ENCODE results near the gene DEF6.
"Not testable (repeated sequence)": the region's sequence is repeated elsewhere in the genome, so short reads cannot be mapped to it uniquely, and the experiment has no call there.

DEF6 gene

GRCh38 chr6:35319346-35320030, 21.9 kb downstream of the DEF6 start:
- no peaks in the 10 kb centered on the region for H3K27me3 ChIP-seq
- intact Hi-C loops (cut with DNase I; ENCODE audit: low total_unique reads): no loop called here
- H3K4me3 ChIP-seq: no peak overlapping the region
- peaks cover 0 to 9% (median 0%) of the 10 kb centered on the region in 3 donors for H3K36me3 ChIP-seq
- peaks cover 0 to 19% (median 10%) of the 10 kb centered on the region in 4 donors for H3K4me1 ChIP-seq
- H3K27ac ChIP-seq: no peak overlapping the region
- H3K9me3 ChIP-seq: no peaks in the 10 kb centered on the region
- TF ChIP-seq CTCF (IDR thresholded peaks at IDR 0.05): no peak
- no peak for DNase-seq

DNA sequence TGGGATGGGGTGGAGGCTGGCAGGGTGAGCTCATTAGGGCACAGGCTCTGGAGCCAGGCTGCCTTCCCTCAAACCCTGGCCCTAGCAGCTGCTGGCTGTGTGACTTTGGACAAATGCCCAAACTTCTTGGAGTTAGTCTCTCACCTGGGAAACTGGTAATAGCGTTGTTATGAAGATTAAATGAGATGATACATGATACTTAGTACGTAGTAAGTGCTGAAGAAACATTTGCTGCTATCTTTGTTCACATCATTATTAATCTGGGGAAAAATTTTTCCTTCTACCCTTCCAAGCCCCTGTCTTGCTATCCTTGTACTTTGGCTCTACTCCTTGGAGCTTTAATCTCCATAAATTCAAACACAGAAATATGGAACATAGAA, 22.4 kb downstream of the DEF6 start:
- intact Hi-C loops (cut with DNase I; ENCODE audit: low total_unique reads): no loop called here
- H3K4me1 ChIP-seq: peaks cover 0 to 19% (median 10%) of the 10 kb centered on the region in 4 donors
- no peaks in the 10 kb centered on the region for H3K27me3 ChIP-seq
- peaks cover 0 to 9% (median 0%) of the 10 kb centered on the region in 3 donors for H3K36me3 ChIP-seq
- no peak for TF ChIP-seq CTCF (IDR thresholded peaks at IDR 0.05)
- H3K4me3 ChIP-seq: no peak overlapping the region
- H3K27ac ChIP-seq: no peak overlapping the region
- no peaks in the 10 kb centered on the region for H3K9me3 ChIP-seq
- no peak for DNase-seq

DNA sequence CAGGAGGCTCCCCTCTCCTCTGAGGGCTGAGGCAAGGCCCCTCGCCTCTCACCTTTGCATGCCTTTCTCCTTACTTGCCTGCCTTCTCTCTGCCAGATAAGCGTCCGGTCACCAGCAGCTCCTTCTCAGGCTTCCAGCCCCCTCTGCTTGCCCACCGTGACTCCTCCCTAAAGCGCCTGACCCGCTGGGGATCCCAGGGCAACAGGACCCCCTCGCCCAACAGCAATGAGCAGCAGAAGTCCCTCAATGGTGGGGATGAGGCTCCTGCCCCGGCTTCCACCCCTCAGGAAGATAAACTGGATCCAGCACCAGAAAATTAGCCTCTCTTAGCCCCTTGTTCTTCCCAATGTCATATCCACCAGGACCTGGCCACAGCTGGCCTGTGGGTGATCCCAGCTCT, 23.5 kb downstream of the DEF6 start:
- Histone ChIP-seq H3K4me1 (peaks cover 0 to 19% (median 10%) of the 10 kb centered on the region in 4 donors), H3K4me3 (no peak overlapping the region), H3K9me3 (no peaks in the 10 kb centered on the region), H3K27ac (no peak overlapping the region), H3K36me3 (peaks cover 0 to 9% (median 0%) of the 10 kb centered on the region in 3 donors), H3K27me3 (no peaks in the 10 kb centered on the region)
- no peak for DNase-seq
- no peak for TF ChIP-seq CTCF (IDR thresholded peaks at IDR 0.05)
- intact Hi-C loops (cut with DNase I; ENCODE audit: low total_unique reads): no loop called here

GRCh38 chr6:35327349-35328027, 29.9 kb downstream of the DEF6 start:
- H3K9me3 ChIP-seq: no peaks in the 10 kb centered on the region
- peak; percentile 45 to 48 for TF ChIP-seq CTCF (IDR thresholded peaks at IDR 0.05)
- DNase-seq: peak in 1 of 2 donors; percentile 48
- intact Hi-C loops (cut with DNase I; ENCODE audit: low total_unique reads): no loop called here
- H3K4me1 ChIP-seq: no peaks in the 10 kb centered on the region
- no peaks in the 10 kb centered on the region for H3K36me3 ChIP-seq
- H3K27me3 ChIP-seq: peaks cover 0 to 4% of the 10 kb centered on the region in 2 donors
- H3K27ac ChIP-seq: no peak overlapping the region
- no peak overlapping the region for H3K4me3 ChIP-seq

- H3K36me3 ChIP-seq: no peaks in the 10 kb centered on the region
- TF ChIP-seq CTCF (IDR thresholded peaks at IDR 0.05): no peak
- H3K4me1 ChIP-seq: no peaks in the 10 kb centered on the region
- peaks cover 0 to 4% of the 10 kb centered on the region in 2 donors for H3K27me3 ChIP-seq
- H3K4me3 ChIP-seq: no peak overlapping the region
- intact Hi-C loops (cut with DNase I; ENCODE audit: low total_unique reads): no loop called here
- no peak for DNase-seq
- H3K27ac ChIP-seq: no peak overlapping the region
- H3K9me3 ChIP-seq: no peaks in the 10 kb centered on the region
Observed at GRCh38 chr6:35328108-35328723, 30.6 kb downstream of the DEF6 start.

DNA sequence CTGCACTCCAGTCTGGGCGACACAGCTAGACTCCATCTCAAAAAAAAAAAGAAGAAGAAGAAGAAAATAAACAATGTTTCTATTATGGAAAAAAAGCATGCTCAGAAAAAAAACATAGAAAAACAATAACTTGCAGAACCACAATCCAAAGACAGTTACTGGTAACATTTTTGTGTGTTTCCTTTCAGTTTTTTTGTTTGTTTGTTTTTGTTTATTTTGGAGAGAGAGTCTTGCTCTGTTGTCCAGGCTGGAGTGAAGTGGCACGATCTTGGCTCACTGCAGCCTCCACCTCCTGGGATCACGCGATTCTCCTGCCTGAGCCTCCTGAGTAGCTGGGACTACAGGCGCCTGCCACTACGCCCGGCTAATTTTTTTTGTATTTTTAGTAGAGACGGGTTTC, 31.3 kb downstream of the DEF6 start:
- H3K27me3 ChIP-seq; DNase-seq; intact Hi-C loops (cut with DNase I; ENCODE audit: low total_unique reads); H3K4me3 ChIP-seq; H3K4me1 ChIP-seq; H3K9me3 ChIP-seq; H3K27ac ChIP-seq; H3K36me3 ChIP-seq: not testable (repeated sequence)

Data from tibial artery (tissue), 4 donors.